HG02798 (cell line): ENCODE measurements around the gene IL25.
"Not testable (repeated sequence)": the region's sequence is repeated elsewhere in the genome, so short reads cannot be mapped to it uniquely, and the experiment has no call there.

ENCODE experiments used
- ATAC-seq: cut with Tn5 transposase; IDR thresholded peaks from one replicate; pipeline ENCODE4 v1.9.1; 2021; ENCODE audit warnings: mild to moderate bottlenecking; ENCODE audit not compliant: unreplicated experiment, poor library complexity

Gene IL25

GRCh38 chr14:23386266-23386657, 13.7 kb downstream of the IL25 start:
- ATAC-seq = not testable (repeated sequence)

GRCh38 chr14:23386999-23387398, 14.4 kb downstream of the IL25 start:
- no peak for ATAC-seq

DNA sequence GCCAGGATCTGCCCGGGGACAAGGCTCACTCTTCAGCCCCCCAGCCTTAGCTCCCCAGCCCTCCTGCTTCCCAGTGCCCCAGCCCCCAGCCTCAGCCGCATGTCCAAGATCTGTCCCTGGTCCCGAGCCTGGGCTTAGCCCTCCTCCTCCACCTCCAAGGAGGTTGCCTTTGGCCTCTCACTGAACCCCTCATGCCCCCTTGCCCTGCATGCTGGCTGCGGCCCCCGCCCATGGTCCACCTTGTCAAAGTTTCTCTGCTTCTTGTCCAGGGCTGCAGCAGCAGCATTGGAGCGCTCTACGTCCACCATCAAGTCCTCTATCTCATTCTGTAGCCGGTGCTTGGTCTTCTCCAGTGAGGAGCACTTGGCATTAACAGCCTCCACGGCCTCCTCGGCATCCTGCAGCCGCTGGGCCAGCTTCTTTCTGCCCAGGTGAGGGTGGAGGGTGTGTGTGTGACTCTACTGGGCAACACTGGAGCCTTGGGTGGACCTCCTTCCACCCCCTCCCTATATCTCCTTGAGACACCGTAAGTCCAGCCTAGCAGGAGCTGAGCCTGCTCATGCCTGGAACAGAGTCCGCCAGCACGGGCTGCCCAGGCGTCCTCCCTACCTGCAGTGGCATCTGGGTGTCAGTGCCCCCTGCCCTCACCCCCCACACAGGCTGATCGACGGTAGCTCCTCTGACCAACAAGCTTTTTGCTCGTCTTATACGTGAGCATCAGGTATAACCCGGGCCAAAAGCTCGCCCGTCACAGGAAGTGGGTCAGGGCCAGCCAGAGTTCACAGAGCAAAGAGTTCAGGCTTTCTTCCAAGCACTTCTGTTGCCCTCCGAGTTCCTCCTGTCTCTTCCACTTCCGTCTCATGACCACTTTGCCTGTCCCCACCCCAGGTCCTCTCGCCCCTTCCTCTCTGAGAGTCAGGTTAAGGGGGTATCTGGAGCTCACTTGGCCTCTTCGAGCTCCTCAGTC, 15.6 kb downstream of the IL25 start:
- ATAC-seq = no peak

DNA sequence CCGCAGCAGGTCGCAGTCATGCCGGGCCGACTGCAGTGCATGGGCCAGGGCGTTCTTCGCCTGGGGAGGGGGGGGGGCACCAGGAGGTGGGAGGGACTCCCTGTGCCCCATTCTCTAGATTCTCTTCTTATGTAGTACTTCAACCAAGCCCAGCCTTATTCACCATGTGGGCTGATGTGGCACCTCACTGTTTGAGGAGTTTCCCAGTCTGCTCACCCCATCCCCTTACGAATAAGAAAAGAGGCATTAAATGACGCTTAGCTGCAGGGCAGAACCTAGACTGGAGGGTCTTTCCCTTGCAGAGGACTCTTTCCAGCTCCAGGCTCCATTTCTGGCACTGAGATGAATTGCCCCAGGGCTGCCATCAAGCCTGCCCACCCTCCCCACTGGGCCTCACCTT, 16.4 kb downstream of the IL25 start:
- no peak for ATAC-seq

DNA sequence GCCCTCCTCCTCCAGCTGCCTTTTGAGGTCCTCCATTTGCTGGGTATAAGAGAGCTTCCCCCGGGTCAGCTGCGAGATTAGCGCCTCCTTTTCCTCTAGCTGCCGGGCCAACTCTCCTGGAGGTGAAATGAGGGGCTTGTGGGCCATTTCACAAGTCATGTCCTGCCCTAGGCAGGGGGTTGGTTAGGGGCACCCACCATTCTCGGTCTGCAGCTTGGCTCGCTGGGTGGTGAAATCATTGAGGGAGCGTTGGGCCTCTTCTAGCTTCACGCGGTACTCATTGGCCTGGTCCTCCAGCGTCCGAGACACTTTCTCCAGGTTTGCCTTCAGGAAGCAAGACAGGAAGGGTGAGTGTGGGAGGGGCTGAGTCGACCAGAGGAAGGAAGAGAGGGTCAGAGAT, 16.8 kb downstream of the IL25 start:
- no peak for ATAC-seq

- ATAC-seq = not testable (repeated sequence)
Observed at GRCh38 chr14:23389871-23390270, 17.3 kb downstream of the IL25 start.

DNA sequence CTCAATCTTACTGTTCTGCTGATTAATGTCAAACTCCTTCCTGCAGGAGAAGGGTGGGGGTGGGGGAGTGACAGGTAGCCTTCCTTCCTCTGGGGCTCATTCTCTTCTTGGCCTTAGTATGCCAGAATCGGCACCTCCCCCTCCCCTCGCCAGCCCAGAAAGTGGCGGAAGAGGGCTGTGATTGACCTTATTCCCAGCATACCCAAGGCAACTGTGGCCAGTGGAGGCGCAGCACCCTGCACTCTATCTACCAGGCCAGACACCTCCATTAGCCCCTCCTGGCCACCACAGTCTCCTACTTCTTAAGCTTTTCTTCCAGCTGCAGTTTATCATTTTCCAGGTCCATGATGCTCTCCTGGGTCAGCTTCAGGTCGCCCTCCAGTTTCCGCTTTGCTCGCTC, 20.0 kb downstream of the IL25 start:
- no peak for ATAC-seq

DNA sequence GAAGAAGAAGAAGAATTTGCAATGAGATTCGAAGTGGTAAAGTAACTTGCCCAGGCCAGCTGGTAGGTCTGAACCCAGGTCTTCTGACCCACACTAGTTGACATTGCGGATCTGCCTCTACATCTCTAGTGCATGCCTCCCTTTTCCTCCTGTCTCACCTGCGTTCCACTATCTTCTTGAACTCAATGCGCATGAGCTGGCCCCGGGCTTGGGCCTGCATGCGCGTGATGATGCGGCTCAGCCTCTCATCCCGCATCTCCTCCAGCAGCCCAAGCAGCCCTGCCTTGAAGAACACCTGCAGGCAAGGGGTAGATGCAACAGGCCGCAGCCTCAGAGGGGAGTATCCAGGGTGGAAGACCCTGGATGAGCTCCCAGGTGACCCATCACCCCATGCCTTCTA, 23.5 kb downstream of the IL25 start:
- no peak for ATAC-seq

- no peak for ATAC-seq
Observed at GRCh38 chr14:23396781-23397407, 24.3 kb downstream of the IL25 start.

DNA sequence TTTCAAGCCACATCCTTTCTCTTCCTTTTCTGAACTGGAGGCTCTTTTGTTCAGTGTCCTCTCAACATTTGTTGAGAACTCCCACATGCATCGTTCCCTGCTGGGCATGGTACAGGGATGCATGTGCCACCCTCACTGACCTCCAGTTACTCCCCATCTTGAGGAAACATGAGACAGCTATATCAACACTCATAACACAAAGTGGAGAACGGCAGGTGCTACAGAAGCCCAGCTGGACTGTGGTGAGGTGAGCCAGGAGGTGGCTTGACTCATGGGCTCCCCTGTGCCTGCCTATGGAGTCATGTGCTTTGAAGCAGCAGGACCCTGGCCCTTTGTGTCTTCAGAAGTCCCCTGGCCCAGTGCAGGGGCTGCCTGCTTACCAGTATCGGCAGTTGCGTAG, 25.7 kb downstream of the IL25 start:
- no peak for ATAC-seq

DNA sequence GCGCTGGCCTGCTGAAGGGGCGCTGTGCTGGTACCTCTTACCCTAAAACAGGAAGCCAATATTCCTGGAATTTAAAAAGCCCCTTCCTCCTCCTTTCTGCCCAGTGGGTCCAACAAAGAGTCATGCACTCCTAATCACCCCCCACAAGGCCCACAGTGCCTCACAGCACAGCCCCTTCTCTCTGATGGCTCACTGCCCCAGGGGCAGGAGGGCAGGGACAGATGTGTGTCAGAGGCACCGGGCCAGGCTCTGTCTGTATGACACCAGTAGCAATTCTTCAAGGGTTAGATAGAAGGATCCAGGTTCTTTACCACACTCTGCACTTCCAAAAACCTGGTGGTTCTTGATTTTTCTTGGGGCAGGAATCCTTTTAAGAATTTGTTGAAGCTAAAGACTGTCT, 26.5 kb downstream of the IL25 start:
- no peak for ATAC-seq

DNA sequence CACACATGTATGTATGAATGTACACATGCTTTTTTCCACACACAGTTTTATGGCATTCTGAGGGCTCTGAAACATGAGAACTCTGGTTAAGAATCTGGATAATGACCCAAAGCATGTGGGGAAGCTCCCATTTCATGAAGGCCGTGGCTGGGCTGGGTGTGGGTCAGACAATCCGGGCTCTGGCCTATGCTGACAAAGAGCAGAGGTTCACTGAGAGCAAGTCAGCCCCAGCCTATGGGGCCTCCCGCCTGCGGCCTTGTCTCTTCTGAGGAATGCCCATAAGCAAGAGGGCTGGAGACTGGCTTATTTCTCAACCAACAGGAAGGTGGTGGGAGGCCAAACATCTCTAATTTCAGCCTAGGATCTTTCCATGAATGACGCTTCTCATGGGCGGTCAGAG, 27.0 kb downstream of the IL25 start:
- no peak for ATAC-seq

GRCh38 chr14:23400496-23401149, 28.0 kb downstream of the IL25 start:
- ATAC-seq = not testable (repeated sequence)

DNA sequence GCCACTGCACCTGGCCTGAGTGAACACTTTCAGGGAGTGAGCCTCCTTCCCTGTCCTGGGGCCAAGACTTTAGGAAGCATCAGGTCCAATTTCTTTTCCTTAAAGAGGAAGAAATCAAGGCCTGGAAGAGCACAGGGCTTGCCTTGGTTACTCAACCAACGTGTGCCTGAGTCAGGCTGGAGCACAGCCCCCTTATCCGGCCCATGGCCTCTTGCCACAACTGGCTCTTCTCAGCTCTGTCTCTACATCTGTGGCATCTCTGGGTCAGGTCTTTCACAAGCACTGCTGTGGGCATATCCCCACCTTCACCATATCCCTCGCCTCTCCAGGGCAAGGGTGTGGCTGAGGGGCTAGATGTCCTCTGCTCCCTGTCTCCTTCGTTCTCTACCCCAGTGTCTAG, 28.7 kb downstream of the IL25 start:
- no peak for ATAC-seq

DNA sequence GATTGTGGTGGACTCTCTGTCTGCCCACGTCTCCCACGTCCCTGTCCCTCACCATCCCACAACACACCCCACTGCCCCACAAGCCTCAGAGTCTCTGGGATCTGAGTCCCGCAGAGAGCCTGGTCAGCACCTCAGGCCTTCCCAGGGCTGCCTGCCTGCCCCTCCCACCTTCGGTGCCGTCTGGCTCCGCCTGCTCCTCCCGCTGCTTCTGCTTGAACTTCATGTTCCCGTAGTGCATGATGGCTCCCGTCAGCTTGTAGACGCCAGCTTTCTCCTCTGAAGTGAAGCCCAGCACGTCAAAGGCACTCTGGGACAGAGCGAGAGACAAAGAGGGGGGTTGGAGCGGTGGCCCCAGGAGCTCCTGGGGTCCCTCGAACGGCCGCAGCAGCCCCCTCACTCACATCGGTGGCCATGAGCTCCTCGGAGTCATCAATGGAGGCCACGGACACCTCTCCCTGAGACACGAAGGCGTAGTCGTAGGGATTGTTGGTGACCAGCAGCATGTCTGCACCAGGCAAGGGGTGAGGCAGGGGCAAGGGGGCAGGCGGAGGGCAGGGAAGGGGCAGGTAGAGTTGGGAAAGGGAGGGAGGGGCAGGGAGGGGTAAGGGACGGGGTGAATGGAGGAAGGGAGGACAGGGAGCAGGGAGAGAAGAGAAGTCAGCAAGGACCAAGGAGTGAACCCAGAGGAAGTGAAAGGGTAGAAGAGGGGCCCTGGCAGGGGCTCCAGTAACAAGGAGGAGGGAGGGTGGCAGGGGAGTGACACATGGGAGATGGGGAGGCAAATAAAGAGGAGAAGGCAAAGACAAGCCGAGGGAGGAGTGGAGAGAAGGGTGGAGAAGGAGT, 29.9 kb downstream of the IL25 start:
- no peak for ATAC-seq

GRCh38 chr14:23403139-23403438, 30.5 kb downstream of the IL25 start:
- ATAC-seq = no peak

- no peak for ATAC-seq
Observed at GRCh38 chr14:23403908-23404307, 31.3 kb downstream of the IL25 start.

- ATAC-seq = no peak
Observed at GRCh38 chr14:23404331-23404900, 31.8 kb downstream of the IL25 start.

- no peak for ATAC-seq
Observed at GRCh38 chr14:23405096-23405495, 32.5 kb downstream of the IL25 start.

GRCh38 chr14:23405516-23406025, 33.0 kb downstream of the IL25 start:
- ATAC-seq = no peak
